GM12878 (cell line): ENCODE data around the gene MIA3. TPM values are rescaled to one million over a fixed set of nuclear protein-coding genes. Genes with fewer than 3 reads are reported as not detected.

Experiments used
- CREM ChIP-seq: IDR thresholded peaks from 2 replicates; pipeline ENCODE4 v1.6.1; 2014; ENCODE audit warnings: antibody characterized with exemption, low read depth
- DPF2 ChIP-seq: fragments of 450-650 bp; IDR thresholded peaks from 2 replicates; pipeline ENCODE4 v1.6.1; 2017; ENCODE audit warnings: mild to moderate bottlenecking
- IKZF2 ChIP-seq, 2 experiments: fragments of 450-650 bp; IDR thresholded peaks; 2 replicates each; pipeline ENCODE4 v1.6.1; 2017; ENCODE audit warnings: mild to moderate bottlenecking in 2 of 2, moderate library complexity in 2 of 2
- NKRF ChIP-seq: fragments of 450-650 bp; conservative IDR thresholded peaks from 2 replicates; pipeline ENCODE4 v1.6.1; 2017; ENCODE audit warnings: mild to moderate bottlenecking, moderate library complexity
- SUZ12 ChIP-seq: fragments of 200-600 bp; sonication (generic); IDR thresholded peaks from one replicate; pipeline ENCODE4 v1.6.1; 2018; ENCODE audit warnings: antibody characterized with exemption, mild to moderate bottlenecking; ENCODE audit not compliant: unreplicated experiment
- polyA plus RNA-seq, 11 experiments: library from polyadenylated mRNA; depleted of rRNA in 4 of 11; unstranded in 6 of 11; stranded (reverse) in 5 of 11; fragments of >200 nt; fragmentation: Nextera tagmentation in 4 of 11; fragmentation: Illumina TruSeq in 1 of 11; extraction: Ambion mirVana in 4 of 11; extraction: Trizol in 1 of 11; gene quantifications; 1 replicate in 1 of 11; 2 replicates in 10 of 11; pipeline versions ENCODE4 v1.2.1 to v1.2.3, GENCODE V29; 2011 to 2016; ENCODE audit warnings: inconsistent platforms in 2 of 11, missing spikeins in 2 of 11, low read depth in 1 of 11
- total RNA-seq, 4 experiments: library from RNA; depleted of rRNA in 3 of 4; stranded (reverse); fragments of >200 nt in 3 of 4; fragmentation: Illumina TruSeq in 1 of 4; extraction: Trizol in 1 of 4; gene quantifications; 2 replicates each; pipeline versions ENCODE4 v1.2.1 to v1.2.3, GENCODE V29; 2013 to 2021
- TF ChIP-seq, protein P1 (sequence below): IDR thresholded peaks from 2 replicates; pipeline ENCODE4 v1.6.1; 2011; ENCODE audit warnings: borderline replicate concordance, low read depth, mild to moderate bottlenecking, moderate library complexity, low read length; ENCODE audit not compliant: insufficient read depth, poor library complexity, severe bottlenecking
- TF ChIP-seq, protein P2 (sequence below), 3 experiments: IDR thresholded peaks in 2 of 3; conservative IDR thresholded peaks in 1 of 3; 2 replicates each; pipeline ENCODE4 v1.5.1; 2011; ENCODE audit warnings: low read depth in 3 of 3, low read length in 3 of 3, mild to moderate bottlenecking in 3 of 3, control low read depth in 2 of 3, moderate library complexity in 2 of 3, inconsistent platforms in 1 of 3, mixed read lengths in 1 of 3; ENCODE audit not compliant: control insufficient read depth in 2 of 3, insufficient read depth in 1 of 3; ENCODE audit errors: extremely low read depth in 1 of 3

The MIA3 gene
- total and polyA plus RNA-seq, 10 of the 15 experiments (the other 5 are each of a cell fraction or from before 2014, with no cell fraction given): 12.9 to 50.8 (median 30.3) TPM

GRCh38 chr1:222613627-222614026 lies 4.3 kb upstream of the MIA3 start (continued):
- TF ChIP-seq DPF2: no peak
- no peak for TF ChIP-seq NKRF
- TF ChIP-seq CREM: no peak
- TF ChIP-seq IKZF2 (IDR thresholded peaks at IDR 0.05): no peak
- TF ChIP-seq, protein P1, sequence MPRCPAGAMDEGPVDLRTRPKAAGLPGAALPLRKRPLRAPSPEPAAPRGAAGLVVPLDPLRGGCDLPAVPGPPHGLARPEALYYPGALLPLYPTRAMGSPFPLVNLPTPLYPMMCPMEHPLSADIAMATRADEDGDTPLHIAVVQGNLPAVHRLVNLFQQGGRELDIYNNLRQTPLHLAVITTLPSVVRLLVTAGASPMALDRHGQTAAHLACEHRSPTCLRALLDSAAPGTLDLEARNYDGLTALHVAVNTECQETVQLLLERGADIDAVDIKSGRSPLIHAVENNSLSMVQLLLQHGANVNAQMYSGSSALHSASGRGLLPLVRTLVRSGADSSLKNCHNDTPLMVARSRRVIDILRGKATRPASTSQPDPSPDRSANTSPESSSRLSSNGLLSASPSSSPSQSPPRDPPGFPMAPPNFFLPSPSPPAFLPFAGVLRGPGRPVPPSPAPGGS: no peak
- TF ChIP-seq SUZ12: no peak
- TF ChIP-seq, protein P2, sequence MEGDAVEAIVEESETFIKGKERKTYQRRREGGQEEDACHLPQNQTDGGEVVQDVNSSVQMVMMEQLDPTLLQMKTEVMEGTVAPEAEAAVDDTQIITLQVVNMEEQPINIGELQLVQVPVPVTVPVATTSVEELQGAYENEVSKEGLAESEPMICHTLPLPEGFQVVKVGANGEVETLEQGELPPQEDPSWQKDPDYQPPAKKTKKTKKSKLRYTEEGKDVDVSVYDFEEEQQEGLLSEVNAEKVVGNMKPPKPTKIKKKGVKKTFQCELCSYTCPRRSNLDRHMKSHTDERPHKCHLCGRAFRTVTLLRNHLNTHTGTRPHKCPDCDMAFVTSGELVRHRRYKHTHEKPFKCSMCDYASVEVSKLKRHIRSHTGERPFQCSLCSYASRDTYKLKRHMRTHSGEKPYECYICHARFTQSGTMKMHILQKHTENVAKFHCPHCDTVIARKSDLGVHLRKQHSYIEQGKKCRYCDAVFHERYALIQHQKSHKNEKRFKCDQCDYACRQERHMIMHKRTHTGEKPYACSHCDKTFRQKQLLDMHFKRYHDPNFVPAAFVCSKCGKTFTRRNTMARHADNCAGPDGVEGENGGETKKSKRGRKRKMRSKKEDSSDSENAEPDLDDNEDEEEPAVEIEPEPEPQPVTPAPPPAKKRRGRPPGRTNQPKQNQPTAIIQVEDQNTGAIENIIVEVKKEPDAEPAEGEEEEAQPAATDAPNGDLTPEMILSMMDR (IDR thresholded peaks at IDR 0.05 in 2 of 3, conservative IDR thresholded peaks at IDR 0.05 in 1 of 3; ENCODE audit: control insufficient read depth in 2 of 3, extremely low read depth in 1 of 3, insufficient read depth in 1 of 3, low read depth in 3 of 3, low read length in 3 of 3): no peak
